K562 (cell line): ENCODE data around the gene DHX38. TPM values are rescaled to one million over a fixed set of nuclear protein-coding genes. Genes with fewer than 3 reads are reported as not detected.

Experiments used
- ATAC-seq: fragments of 200-7000 bp; cut with Tn5 transposase; 3 replicates; pipeline ENCODE4 v1.9.1; 2020; ENCODE audit warnings: moderate library complexity
- BruUV-seq: library from RNA; stranded (reverse); fragments of 400-500 nt; replicated peaks from 2 replicates; lab custom pipeline; 2021; lab: Mats Ljungman, UMichigan
- CTCF ChIA-PET: fragments of 300-600 bp; formaldehyde crosslinking; extraction: SDS; loops from one replicate; lab custom pipeline; 2021; ENCODE audit warnings: low intra/inter-chr PET ratio; lab: Yijun Ruan, JAX
- POLR2A ChIA-PET: fragments of 300-600, 350-650 bp; sonication (Branson Sonifier 250); formaldehyde crosslinking; extraction: SDS; loops from one replicate; lab custom pipeline; 2021; ENCODE audit warnings: antibody characterized with exemption, inconsistent platforms; lab: Yijun Ruan, JAX
- DNase-seq, 4 experiments: peaks; one replicate each; pipeline versions ENCODE4 v3.0.0 to v3.0.0-alpha.2; 2011 to 2018; ENCODE audit warnings: low spot score in 3 of 4, mixed read lengths in 3 of 4; ENCODE audit errors: extremely low read depth in 1 of 4
- FAIRE-seq: peaks from 2 replicates; lab custom pipeline; 2011; peaks lifted over from hg19 to GRCh38; lab: Jason Lieb, UNC
- H2AFZ ChIP-seq: 2 replicates; pipeline ENCODE4 v1.6.0; 2011; ENCODE audit warnings: low read depth, low read length, control low read depth, inconsistent platforms
- H3K27ac ChIP-seq: fragments of 200-600 bp; 3 replicates; pipeline ENCODE4 v1.8.0; 2011; ENCODE audit warnings: low read depth, mild to moderate bottlenecking, control low read depth, inconsistent platforms, low read length, moderate library complexity, mixed read lengths; ENCODE audit errors: extremely low read depth
- H3K27me3 ChIP-seq, 2 experiments: fragments of 300-600 bp in 1 of 2; 2 replicates in 1 of 2; 3 replicates in 1 of 2; pipeline versions ENCODE4 v1.6.0 to v1.8.0; 2011; ENCODE audit warnings: inconsistent platforms in 2 of 2, low read length in 2 of 2, mild to moderate bottlenecking in 1 of 2, mixed read lengths in 1 of 2, moderate library complexity in 1 of 2; ENCODE audit not compliant: control insufficient read depth in 2 of 2, insufficient read depth in 2 of 2
- H3K36me3 ChIP-seq: fragments of 300-600 bp; 3 replicates; pipeline ENCODE4 v1.8.0; 2011; ENCODE audit warnings: mild to moderate bottlenecking, low read length, inconsistent platforms; ENCODE audit not compliant: control insufficient read depth, insufficient read depth
- H3K4me1 ChIP-seq, 2 experiments: fragments of 200-600 bp in 1 of 2; replicated peaks in 1 of 2; 2 replicates in 1 of 2; 3 replicates in 1 of 2; pipeline versions ENCODE4 v1.5.1 to v1.8.0; 2011; ENCODE audit warnings: inconsistent platforms in 2 of 2, low read length in 2 of 2, mild to moderate bottlenecking in 1 of 2, mixed read lengths in 1 of 2, moderate library complexity in 1 of 2; ENCODE audit not compliant: control insufficient read depth in 2 of 2, insufficient read depth in 2 of 2
- H3K4me2 ChIP-seq: 2 replicates; pipeline ENCODE4 v1.6.1; 2011; ENCODE audit warnings: low read length, control low read depth, inconsistent platforms, mixed read lengths; ENCODE audit not compliant: insufficient read depth
- H3K4me3 ChIP-seq: fragments of 200-600 bp; sonication (generic), shearing (Covaris generic); 2 replicates; pipeline ENCODE4 v1.5.1; 2016; ENCODE audit warnings: control low read depth, inconsistent platforms
- H3K79me2 ChIP-seq: fragments of 200-600 bp; 3 replicates; pipeline ENCODE4 v1.8.0; 2011; ENCODE audit warnings: low read length, inconsistent platforms; ENCODE audit not compliant: control insufficient read depth, insufficient read depth
- H3K9ac ChIP-seq, 2 experiments: 2 replicates each; pipeline versions ENCODE4 v1.6.0 to v1.6.1; 2011; ENCODE audit warnings: low read depth in 2 of 2, low read length in 2 of 2, control low read depth in 1 of 2, inconsistent platforms in 1 of 2, mild to moderate bottlenecking in 1 of 2, mixed read lengths in 1 of 2; ENCODE audit not compliant: insufficient read depth in 1 of 2
- H3K9me1 ChIP-seq: one replicate; pipeline ENCODE4 v1.6.0; 2011; ENCODE audit warnings: inconsistent platforms, mild to moderate bottlenecking, low read length, moderate library complexity; ENCODE audit not compliant: control insufficient read depth, insufficient read depth
- H3K9me3 ChIP-seq: replicated peaks from 2 replicates; pipeline ENCODE4 v1.5.1; 2011; ENCODE audit warnings: low read depth, low read length, inconsistent platforms; ENCODE audit not compliant: control insufficient read depth, insufficient read depth
- H4K20me1 ChIP-seq: replicated peaks from 2 replicates; pipeline ENCODE4 v1.6.1; 2011; ENCODE audit warnings: low read length, inconsistent platforms, mixed read lengths; ENCODE audit not compliant: control insufficient read depth, insufficient read depth
- CHD4 ChIP-seq: fragments of 200-600 bp; sonication (generic); IDR thresholded peaks from 3 replicates; pipeline ENCODE4 v1.6.1; 2012; ENCODE audit warnings: low read depth, mild to moderate bottlenecking, mixed read lengths, low read length, inconsistent platforms; ENCODE audit not compliant: insufficient read depth, insufficient replicate concordance, poor library complexity, severe bottlenecking
- EGR1 ChIP-seq: fragments of 450-650 bp; conservative IDR thresholded peaks from 2 replicates; pipeline ENCODE4 v1.6.1; 2017; ENCODE audit warnings: mild to moderate bottlenecking
- ETV1 ChIP-seq: fragments of 450-650 bp; conservative IDR thresholded peaks from 2 replicates; pipeline ENCODE4 v1.6.1; 2016; ENCODE audit warnings: missing genetic modification characterization, control low read depth, low read depth, missing compliant biosample characterization
- FOXJ2 ChIP-seq: fragments of 200-800 bp; sonication (Bioruptor generic); IDR thresholded peaks from 2 replicates; pipeline ENCODE4 v1.6.1; 2016; ENCODE audit warnings: missing genetic modification characterization, missing compliant biosample characterization
- FOXM1 ChIP-seq, 2 experiments: fragments of 450-650 bp in 1 of 2; sonication (generic) in 1 of 2; formaldehyde crosslinking in 1 of 2; IDR thresholded peaks; 2 replicates each; pipeline versions ENCODE4 v1.6.1 to v1.9.0; 2017 to 2022; ENCODE audit warnings: low read depth in 2 of 2, mild to moderate bottlenecking in 2 of 2, missing genetic modification reagents in 1 of 2, moderate library complexity in 1 of 2
- GTF3C2 ChIP-seq: IDR thresholded peaks from 3 replicates; pipeline ENCODE4 v1.6.1; 2011; ENCODE audit warnings: borderline replicate concordance, mild to moderate bottlenecking, moderate library complexity; ENCODE audit not compliant: insufficient read length; ENCODE audit errors: extremely low read depth
- POLR2A ChIP-seq: fragments of 450-650 bp; conservative IDR thresholded peaks from 2 replicates; pipeline ENCODE4 v1.6.1; 2016
- SNIP1 ChIP-seq: fragments of 450-650 bp; IDR thresholded peaks from 2 replicates; pipeline ENCODE4 v1.7.1; 2017; ENCODE audit warnings: low read depth, mild to moderate bottlenecking
- SPI1 ChIP-seq: IDR thresholded peaks from 2 replicates; pipeline ENCODE4 v1.6.1; 2011; ENCODE audit warnings: low read depth, low read length, control low read depth, borderline replicate concordance
- WGBS: fragments of 100-300 bp; shearing (Covaris generic); methylation state at CpG from one replicate; pipeline ENCODE4 v1.1.6; 2016; ENCODE audit warnings: low coverage, mixed read lengths; ENCODE audit not compliant: insufficient coverage; ENCODE audit errors: missing lambda C conversion rate; 5-methylcytosine and 5-hydroxymethylcytosine counted together
- in situ Hi-C: fragments of 300-500 bp; cut with MboI; formaldehyde crosslinking; loops from 4 replicates; pipeline ENCODE4 v1.15.0; 2018; ENCODE audit warnings: inconsistent platforms, mixed read lengths
- intact Hi-C: fragments of 100-400 bp; cut with micrococcal nuclease; formaldehyde crosslinking; loops from 2 replicates; pipeline ENCODE4 v1.14.2; 2022
- polyA plus RNA-seq, 8 experiments: library from polyadenylated mRNA; depleted of rRNA in 4 of 8; stranded (reverse) in 5 of 8; unstranded in 3 of 8; fragments of >200 nt; fragmentation: Nextera tagmentation in 2 of 8; fragmentation: Illumina TruSeq in 1 of 8; extraction: Ambion mirVana in 2 of 8; extraction: Trizol in 1 of 8; gene quantifications; 2 replicates each; pipeline versions ENCODE4 v1.2.1 to v1.2.3, GENCODE V29; 2011 to 2014; ENCODE audit warnings: inconsistent platforms in 1 of 8, missing spikeins in 1 of 8
- total RNA-seq, 7 experiments: library from RNA; depleted of rRNA in 6 of 7; stranded (reverse); fragments of >200 nt in 6 of 7; fragmentation: Illumina TruSeq in 2 of 7; extraction: Trizol in 2 of 7; gene quantifications; 2 replicates each; pipeline versions ENCODE4 v1.2.1 to v1.2.3, GENCODE V29; 2011 to 2021; ENCODE audit warnings: low replicate concordance in 1 of 7

The DHX38 gene
- total and polyA plus RNA-seq, 9 of the 15 experiments (the other 6 are each of a cell fraction or from before 2014, with no cell fraction given): 2.8 to 76.8 (median 40.8) TPM

GRCh38 chr16:72131036-72131435 is 37.4 kb downstream of the DHX38 start:
- no peak overlapping the region for H3K9ac ChIP-seq
- ATAC-seq (no peak), DNase-seq (no peak), FAIRE-seq (no peak)
- peaks cover 5 to 39% of the 10 kb centered on the region in 2 experiments; a peak in 3 of 5 replicates for H3K27me3 ChIP-seq
- TF ChIP-seq SPI1 (0 out of 2 replicates have a peak, but pooled peaks have one; percentile 15), EGR1 (0 out of 2 replicates have a peak, but pooled peaks have one; percentile 6), FOXM1 (IDR thresholded peaks at IDR 0.05; ENCODE audit: low read depth) (no peak), FOXM1 (CRISPR knock-in tag; IDR thresholded peaks at IDR 0.05; ENCODE audit: low read depth) (no peak), ETV1 (tag) (no peak)
- H3K4me1 ChIP-seq: peaks cover 0 to 6% of the 10 kb centered on the region in 2 experiments; a peak in 1 of 5 replicates
- no peak overlapping the region for H2AFZ ChIP-seq
- in situ Hi-C loops (no loop called here), intact Hi-C loops (loop anchor here (10.0 kb wide), 1 partner anchor 94 kb away; no protein-coding TSS in a partner anchor)
- H4K20me1 ChIP-seq: no peaks in the 10 kb centered on the region
- H3K4me3 ChIP-seq: no peak overlapping the region
- no peak overlapping the region for H3K4me2 ChIP-seq
- WGBS: 0% methylated on average over 6 of the region's 6 CpGs
- no peaks in the 10 kb centered on the region for H3K36me3 ChIP-seq
- H3K9me1 ChIP-seq: no peaks in the 10 kb centered on the region
- BruUV-seq: no TSS peak
- POLR2A ChIA-PET: interaction anchor here (0.6 to 0.7 kb wide), 2 partner anchors 15 to 36 kb away, joined by 3 read pairs; no protein-coding TSS in a partner anchor
- no peaks in the 10 kb centered on the region for H3K9me3 ChIP-seq
- H3K27ac ChIP-seq: no peak overlapping the region
- H3K79me2 ChIP-seq: no peaks in the 10 kb centered on the region
- CTCF ChIA-PET: no interaction called here

- DNase-seq: no peak
- Histone ChIP-seq H3K79me2 (no peaks in the 10 kb centered on the region), H3K9me3 (no peaks in the 10 kb centered on the region), H3K4me3 (no peak overlapping the region), H4K20me1 (no peaks in the 10 kb centered on the region), H3K27me3 (peaks cover 5 to 54% of the 10 kb centered on the region in 2 experiments; a peak in 4 of 5 replicates), H2AFZ (no peak overlapping the region), H3K9ac (no peak overlapping the region), H3K4me2 (no peak overlapping the region), H3K27ac (no peak overlapping the region)
- ChIA-PET POLR2A (no interaction called here), CTCF (no interaction called here)
- TF ChIP-seq CHD4: no peak
- TF ChIP-seq FOXJ2 (tag): no peak
- TF ChIP-seq SNIP1: no peak
- no peak for TF ChIP-seq GTF3C2
- no peak for TF ChIP-seq POLR2A
- TF ChIP-seq, all 486 proteins: peak for 0
- ATAC-seq: no peak
- no TSS peak for BruUV-seq
- Histone ChIP-seq H3K36me3 (no peaks in the 10 kb centered on the region), H3K9me1 (no peaks in the 10 kb centered on the region), H3K4me1 (no peaks in the 10 kb centered on the region)
- intact Hi-C loops: loop anchor here (10.0 kb wide), 1 partner anchor 92 kb away; no protein-coding TSS in a partner anchor
- no peak for FAIRE-seq
- 0% methylated on average over 3 of the region's 3 CpGs for WGBS
- in situ Hi-C loops: no loop called here
These were observed 39.1 kb downstream of the DHX38 start for GRCh38 chr16:72132726-72133125.
